Activated CD8-positive, alpha-beta memory T cell treated with anti-CD3 and anti-CD28 coated beads, Interleukin-2, amount 10 ng/mL, durations not matched to agents 7 days and 5 days (primary cell): ENCODE results near the gene DOCK7. TPM values are rescaled to one million over a fixed set of nuclear protein-coding genes. Genes with fewer than 3 reads are reported as not detected.
"Not testable (repeated sequence)": the region's sequence is repeated elsewhere in the genome, so short reads cannot be mapped to it uniquely, and the experiment has no call there.

Source experiments
- ATAC-seq: fragments of 150-1000 bp; cut with Tn5 transposase; one replicate; pipeline ENCODE4 v1.10.0; 2021; ENCODE audit warnings: moderate library complexity
- CTCF ChIA-PET: fragments of 350-600 bp; sonication (Branson Sonifier 250); formaldehyde crosslinking; loops from one replicate; lab custom pipeline; 2021; ENCODE audit warnings: antibody characterized with exemption; lab: Charles Lee
- DNase-seq: peaks from one replicate; pipeline ENCODE4 v3.0.0-alpha.2; 2020
- H3K27ac Mint-ChIP-seq: one replicate; pipeline ENCODE4 v1.8.0; 2021; ENCODE audit warnings: mild to moderate bottlenecking, mixed read lengths
- H3K27me3 Mint-ChIP-seq: one replicate; pipeline ENCODE4 v1.8.0; 2021; ENCODE audit warnings: mixed read lengths
- H3K36me3 Mint-ChIP-seq: one replicate; pipeline ENCODE4 v1.8.0; 2021; ENCODE audit warnings: mild to moderate bottlenecking, mixed read lengths
- H3K4me1 Mint-ChIP-seq: one replicate; pipeline ENCODE4 v1.8.0; 2021; ENCODE audit warnings: mixed read lengths
- H3K4me3 Mint-ChIP-seq: one replicate; pipeline ENCODE4 v1.8.0; 2021; ENCODE audit warnings: mild to moderate bottlenecking, moderate library complexity, mixed read lengths
- H3K9me3 Mint-ChIP-seq: one replicate; pipeline ENCODE4 v1.8.0; 2022; ENCODE audit warnings: low read depth, mixed read lengths
- total RNA-seq, 2 experiments: library from RNA; stranded (reverse); gene quantifications; one replicate each; pipeline ENCODE4 v1.2.3, GENCODE V29; 2021

Gene DOCK7
- total RNA-seq, 2 experiments from 2014 or later, result 6.6 to 7.5 TPM

- Mint-ChIP-seq H3K27ac (no peak overlapping the region), H3K4me1 (no peaks in the 10 kb centered on the region), H3K36me3 (peaks cover 8% of the 10 kb centered on the region), H3K9me3 (peaks cover 3% of the 10 kb centered on the region), H3K4me3 (no peak overlapping the region), H3K27me3 (no peaks in the 10 kb centered on the region)
- no peak for ATAC-seq
- no peak for DNase-seq
- CTCF ChIA-PET, result no interaction called here
Observed at GRCh38 chr1:62573675-62574074, 114.5 kb downstream of the DOCK7 start.

DNA sequence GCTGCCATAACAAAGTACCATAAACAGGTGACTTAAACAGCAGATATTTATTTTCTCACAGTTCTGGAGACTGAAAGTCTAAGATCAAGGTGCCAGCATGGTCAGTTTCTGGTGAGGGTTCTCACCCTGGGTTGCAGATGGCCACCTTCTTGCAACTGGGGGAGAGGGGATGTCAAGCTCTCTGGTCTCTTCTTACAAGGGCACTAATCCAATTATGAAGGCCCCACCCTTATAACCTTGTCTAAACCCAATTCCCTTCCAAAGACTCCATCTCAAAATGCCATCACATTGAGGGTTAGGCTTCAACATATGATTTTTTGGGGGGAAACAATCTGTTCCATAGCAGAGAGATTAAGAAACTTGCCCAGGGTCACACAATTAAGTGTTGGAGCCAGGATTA, 115.7 kb downstream of the DOCK7 start:
- Mint-ChIP-seq H3K36me3 (peaks cover 9% of the 10 kb centered on the region), H3K27ac (no peak overlapping the region), H3K9me3 (peaks cover 5% of the 10 kb centered on the region), H3K4me3 (no peak overlapping the region), H3K27me3 (no peaks in the 10 kb centered on the region), H3K4me1 (no peaks in the 10 kb centered on the region)
- ATAC-seq (no peak), DNase-seq (no peak)
- CTCF ChIA-PET, result no interaction called here

DNA sequence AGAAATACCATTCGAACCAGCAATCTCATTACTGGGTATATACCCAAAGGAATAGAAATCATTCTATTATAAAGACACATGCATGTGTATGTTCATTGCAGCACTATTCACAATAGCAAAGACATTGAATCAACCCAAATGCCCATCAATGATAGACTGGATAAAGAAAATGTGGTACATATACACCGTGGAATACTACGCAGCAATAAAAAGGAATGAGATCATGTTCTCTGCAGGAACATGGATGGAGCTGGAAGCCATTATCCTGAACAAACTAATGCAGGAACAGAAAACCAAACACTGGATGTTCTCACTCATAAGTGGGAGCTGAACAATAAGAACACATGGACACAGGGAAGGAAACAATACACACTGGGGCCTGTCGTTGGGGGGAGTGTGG, 116.7 kb downstream of the DOCK7 start:
- H3K4me1 Mint-ChIP-seq, H3K4me3 Mint-ChIP-seq, CTCF ChIA-PET, ATAC-seq, H3K27ac Mint-ChIP-seq, H3K9me3 Mint-ChIP-seq, DNase-seq, H3K27me3 Mint-ChIP-seq: not testable (repeated sequence)
- peaks cover 11% of the 10 kb centered on the region for H3K36me3 Mint-ChIP-seq

DNA sequence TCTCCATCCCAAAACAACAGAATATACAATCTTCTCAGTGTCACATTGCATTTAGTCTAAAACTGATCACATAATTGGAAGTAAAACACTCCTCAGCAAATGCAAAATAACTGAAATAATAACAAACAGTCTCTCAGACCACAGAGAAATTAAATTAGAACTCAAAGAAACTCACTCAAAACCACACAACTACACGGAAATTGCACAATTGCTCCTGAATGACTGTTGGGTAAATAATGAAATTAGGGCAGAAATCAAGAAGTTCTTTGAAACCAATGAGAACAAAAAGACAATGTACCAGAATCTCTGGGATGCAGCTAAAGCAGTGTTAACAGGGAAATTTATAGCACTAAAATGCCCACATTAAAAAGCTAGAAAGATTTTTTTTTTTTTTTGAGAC, 120.3 kb downstream of the DOCK7 start:
- H3K4me1 Mint-ChIP-seq, H3K4me3 Mint-ChIP-seq, H3K27ac Mint-ChIP-seq, H3K27me3 Mint-ChIP-seq, H3K9me3 Mint-ChIP-seq, ATAC-seq, DNase-seq: not testable (repeated sequence)
- H3K36me3 Mint-ChIP-seq, result peaks cover 11% of the 10 kb centered on the region
- CTCF ChIA-PET, result interaction anchor here (0.9 kb wide), 1 partner anchor 17 kb away, joined by 3 read pairs; no protein-coding TSS in a partner anchor

DNA sequence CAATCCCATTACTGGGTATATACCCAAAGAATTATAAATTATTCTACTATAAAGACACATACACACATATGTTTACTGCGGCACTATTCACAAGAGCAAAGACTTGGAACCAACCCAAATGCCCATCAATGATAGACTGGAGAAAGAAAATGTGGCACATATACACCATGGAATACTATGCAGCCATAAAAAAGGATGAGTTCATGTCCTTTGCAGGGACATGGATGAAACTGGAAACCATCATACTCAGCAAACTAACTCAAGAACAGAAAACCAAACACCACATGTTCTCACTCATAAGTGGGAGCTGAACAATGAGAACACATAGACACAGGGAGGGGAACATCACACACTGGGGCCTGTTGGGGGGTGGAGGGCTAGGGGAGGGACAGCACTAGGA, 121.0 kb downstream of the DOCK7 start:
- ATAC-seq, DNase-seq, H3K27ac Mint-ChIP-seq, H3K9me3 Mint-ChIP-seq, H3K4me3 Mint-ChIP-seq, H3K27me3 Mint-ChIP-seq, H3K4me1 Mint-ChIP-seq: not testable (repeated sequence)
- peaks cover 11% of the 10 kb centered on the region for H3K36me3 Mint-ChIP-seq
- CTCF ChIA-PET, result interaction anchor here (0.9 kb wide), 1 partner anchor 17 kb away, joined by 3 read pairs; no protein-coding TSS in a partner anchor

- Mint-ChIP-seq H3K4me1 (no peaks in the 10 kb centered on the region), H3K9me3 (no peaks in the 10 kb centered on the region), H3K4me3 (no peak overlapping the region), H3K27me3 (no peaks in the 10 kb centered on the region), H3K36me3 (no peaks in the 10 kb centered on the region), H3K27ac (no peak overlapping the region)
- DNase-seq (no peak), ATAC-seq (no peak)
- CTCF ChIA-PET, result no interaction called here
Observed at GRCh38 chr1:62561306-62561705, 126.9 kb downstream of the DOCK7 start.

DNA sequence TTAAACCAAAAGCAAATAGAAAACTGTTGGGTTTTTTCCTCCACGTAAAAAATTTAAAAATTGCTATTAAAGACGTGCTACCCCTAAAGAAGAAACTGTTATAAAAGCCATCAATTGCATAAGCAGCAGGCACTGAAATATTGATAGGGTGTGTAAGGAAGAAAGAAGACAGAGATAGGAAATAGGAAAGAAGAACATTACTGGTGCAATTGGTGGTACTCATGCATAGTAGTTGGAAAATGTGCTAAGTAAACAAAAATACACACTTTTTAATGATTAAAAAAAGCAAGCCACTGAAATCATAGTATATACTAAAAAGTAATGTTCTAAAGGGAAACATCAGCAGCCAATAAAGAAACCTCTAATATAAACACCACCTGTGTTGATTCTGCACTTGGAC, 143.6 kb downstream of the DOCK7 start:
- Mint-ChIP-seq H3K9me3 (no peaks in the 10 kb centered on the region), H3K27me3 (no peaks in the 10 kb centered on the region), H3K27ac (no peak overlapping the region), H3K4me3 (no peak overlapping the region), H3K36me3 (no peaks in the 10 kb centered on the region), H3K4me1 (no peaks in the 10 kb centered on the region)
- no peak for DNase-seq
- CTCF ChIA-PET, result no interaction called here
- ATAC-seq, result no peak

DNA sequence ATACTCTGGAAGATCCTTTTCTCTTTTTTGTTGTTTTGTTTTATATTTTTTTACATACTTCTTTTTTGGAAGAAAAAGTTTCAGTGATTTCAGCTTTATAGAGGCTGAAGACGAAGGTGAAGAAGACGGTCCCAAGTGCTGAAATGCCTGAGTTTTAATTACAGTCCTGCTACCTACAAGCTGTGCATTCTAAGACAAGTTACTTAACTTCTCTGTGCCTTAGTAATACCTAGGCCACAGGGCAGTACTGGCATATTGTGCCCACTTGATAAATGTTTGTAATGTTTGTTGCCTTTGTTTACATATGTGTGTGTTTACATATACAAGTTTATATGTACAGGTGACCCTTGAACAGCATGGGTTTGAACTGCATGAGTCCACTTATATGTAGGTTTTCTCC, 147.1 kb downstream of the DOCK7 start:
- Mint-ChIP-seq H3K27me3 (no peaks in the 10 kb centered on the region), H3K36me3 (no peaks in the 10 kb centered on the region), H3K4me1 (no peaks in the 10 kb centered on the region), H3K4me3 (no peak overlapping the region), H3K9me3 (no peaks in the 10 kb centered on the region), H3K27ac (no peak overlapping the region)
- ATAC-seq (no peak), DNase-seq (no peak)
- CTCF ChIA-PET, result no interaction called here

- CTCF ChIA-PET, result interaction anchor here (2.1 kb wide), 1 partner anchor 303 kb away, joined by 4 read pairs; no protein-coding TSS in a partner anchor
- H3K36me3 Mint-ChIP-seq, result no peaks in the 10 kb centered on the region
Observed at GRCh38 chr1:62539028-62539447, 149.1 kb downstream of the DOCK7 start.

DNA sequence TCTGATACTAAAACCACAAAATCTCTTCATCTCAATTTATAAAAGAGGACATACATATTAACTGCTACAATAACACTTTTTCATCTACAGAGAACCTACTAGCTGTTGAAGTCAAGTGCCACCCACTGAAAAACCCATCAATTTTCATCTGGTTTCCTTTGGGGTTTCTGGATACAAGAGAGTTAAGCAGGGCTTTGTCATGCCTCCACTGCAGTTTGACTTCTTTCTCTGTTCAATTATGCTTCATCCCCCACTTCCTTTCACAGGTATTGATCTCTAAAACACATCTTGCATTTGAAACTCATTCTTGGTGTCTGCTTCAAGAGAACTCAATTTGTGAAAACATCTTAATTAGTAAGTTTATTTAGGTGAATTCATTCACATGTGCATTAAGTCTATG, 151.3 kb downstream of the DOCK7 start:
- no peak overlapping the region for H3K27ac Mint-ChIP-seq
- H3K4me3 Mint-ChIP-seq, result no peak overlapping the region
- ATAC-seq (no peak), DNase-seq (no peak)
- H3K36me3 Mint-ChIP-seq, result no peaks in the 10 kb centered on the region
- no peaks in the 10 kb centered on the region for H3K27me3 Mint-ChIP-seq
- no peaks in the 10 kb centered on the region for H3K4me1 Mint-ChIP-seq
- CTCF ChIA-PET, result no interaction called here
- no peaks in the 10 kb centered on the region for H3K9me3 Mint-ChIP-seq

More at GRCh38 chr1:62539028-62539447, 149.1 kb downstream of the DOCK7 start:
- H3K9me3 Mint-ChIP-seq, result no peaks in the 10 kb centered on the region
- ATAC-seq (no peak), DNase-seq (no peak)
- no peaks in the 10 kb centered on the region for H3K27me3 Mint-ChIP-seq
- no peak overlapping the region for H3K4me3 Mint-ChIP-seq
- no peaks in the 10 kb centered on the region for H3K4me1 Mint-ChIP-seq
- H3K27ac Mint-ChIP-seq, result no peak overlapping the region

- Mint-ChIP-seq H3K27me3 (no peaks in the 10 kb centered on the region), H3K36me3 (no peaks in the 10 kb centered on the region), H3K27ac (no peak overlapping the region), H3K9me3 (no peaks in the 10 kb centered on the region), H3K4me3 (no peak overlapping the region), H3K4me1 (no peaks in the 10 kb centered on the region)
- ATAC-seq, result no peak
- no peak for DNase-seq
- CTCF ChIA-PET, result no interaction called here
Observed at GRCh38 chr1:62530516-62531154, 157.6 kb downstream of the DOCK7 start.

DNA sequence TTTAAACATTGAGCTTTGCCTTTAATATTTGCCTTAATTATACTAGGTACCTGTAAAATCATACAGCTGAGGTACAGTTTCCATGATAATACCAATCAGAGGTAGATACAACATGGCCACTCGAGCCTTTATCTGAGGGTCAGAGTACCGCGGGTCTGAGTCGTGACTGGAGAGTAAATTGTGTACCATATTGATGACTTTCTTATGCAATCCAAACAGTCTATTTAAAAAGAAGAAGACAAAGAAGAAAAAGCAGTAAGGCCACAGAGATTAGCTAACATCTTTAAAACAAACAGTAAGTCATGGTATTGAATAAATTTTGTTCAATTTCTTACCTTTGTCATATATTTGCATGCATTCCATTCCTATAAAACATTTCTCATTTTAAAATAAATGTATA, 159.0 kb downstream of the DOCK7 start:
- Mint-ChIP-seq H3K36me3 (no peaks in the 10 kb centered on the region), H3K27ac (no peak overlapping the region), H3K4me1 (no peaks in the 10 kb centered on the region), H3K27me3 (no peaks in the 10 kb centered on the region), H3K9me3 (no peaks in the 10 kb centered on the region), H3K4me3 (no peak overlapping the region)
- CTCF ChIA-PET, result no interaction called here
- DNase-seq (no peak), ATAC-seq (no peak)

DNA sequence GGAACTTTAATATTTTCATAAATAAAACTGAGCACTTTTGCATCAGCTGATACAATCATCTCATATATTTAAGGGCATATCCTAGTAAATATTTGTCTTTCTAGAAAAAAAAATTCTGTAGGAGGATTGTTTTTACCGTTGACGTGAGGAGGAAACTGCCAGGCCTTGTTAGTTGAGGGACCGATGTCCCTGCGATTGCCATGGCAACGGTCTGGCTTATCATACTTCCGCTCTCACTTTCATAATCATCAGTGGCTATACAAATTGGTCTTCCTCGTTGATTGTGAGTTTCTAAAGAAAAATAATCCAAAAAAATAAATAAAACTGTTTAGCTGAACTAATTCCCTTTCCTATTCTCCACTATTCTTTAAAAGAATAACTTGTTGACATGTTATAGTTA, 160.2 kb downstream of the DOCK7 start:
- H3K36me3 Mint-ChIP-seq, result no peaks in the 10 kb centered on the region
- no peak for ATAC-seq
- no peak overlapping the region for H3K4me3 Mint-ChIP-seq
- H3K27me3 Mint-ChIP-seq, result no peaks in the 10 kb centered on the region
- no peaks in the 10 kb centered on the region for H3K4me1 Mint-ChIP-seq
- no peaks in the 10 kb centered on the region for H3K9me3 Mint-ChIP-seq
- CTCF ChIA-PET, result interaction anchor here (0.6 to 1.5 kb wide), 3 partner anchors 21 to 538 kb away, joined by 3 to 4 read pairs (median 3); no protein-coding TSS in a partner anchor
- no peak overlapping the region for H3K27ac Mint-ChIP-seq
- no peak for DNase-seq

DNA sequence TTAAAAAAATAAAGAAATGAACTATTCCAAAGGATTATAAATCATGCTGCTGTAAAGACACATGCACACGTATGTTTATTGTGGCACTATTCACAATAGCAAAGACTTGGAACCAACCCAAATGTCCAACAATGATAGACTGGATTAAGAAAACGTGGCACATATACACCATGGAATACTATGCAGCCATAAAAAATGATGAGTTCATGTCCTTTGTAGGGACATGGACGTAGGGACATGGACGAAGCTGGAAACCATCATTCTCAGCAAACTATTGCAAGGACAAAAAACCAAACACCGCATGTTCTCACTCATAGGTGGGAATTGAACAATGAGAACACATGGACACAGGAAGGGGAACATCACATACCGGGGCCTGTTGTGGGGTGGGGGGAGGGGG, 160.8 kb downstream of the DOCK7 start:
- CTCF ChIA-PET, result interaction anchor here (1.5 kb wide), 1 partner anchor 20 kb away, joined by 3 read pairs; no protein-coding TSS in a partner anchor
- H3K27me3 Mint-ChIP-seq, H3K9me3 Mint-ChIP-seq: not testable (repeated sequence)

More for the DNA sequence above, 160.8 kb downstream of the DOCK7 start:
- not testable (repeated sequence) for DNase-seq, H3K27ac Mint-ChIP-seq, H3K4me3 Mint-ChIP-seq, H3K4me1 Mint-ChIP-seq, H3K36me3 Mint-ChIP-seq, ATAC-seq
